GM19351 (cell line): ENCODE data around the gene KRTAP10-5.
"Not testable (repeated sequence)": the region's sequence is repeated elsewhere in the genome, so short reads cannot be mapped to it uniquely, and the experiment has no call there.

Source experiments
- ATAC-seq: cut with Tn5 transposase; IDR thresholded peaks from one replicate; pipeline ENCODE4 v1.9.1; 2021; ENCODE audit warnings: mild to moderate bottlenecking, moderate library complexity; ENCODE audit not compliant: unreplicated experiment

KRTAP10-5 gene

GRCh38 chr21:44612029-44612486 lies 31.7 kb upstream of the KRTAP10-5 start, which contains the start of gene KRTAP10-8:
Gene KRTAP10-8 (plus strand): TSS chr21:44612079. CDS start chr21:44612101, 22 bp downstream.
- no peak for ATAC-seq

GRCh38 chr21:44611551-44611950 lies 31.1 kb upstream of the KRTAP10-5 start:
- no peak for ATAC-seq

GRCh38 chr21:44610157-44610843 lies 29.9 kb upstream of the KRTAP10-5 start:
- ATAC-seq: not testable (repeated sequence)

- no peak for ATAC-seq
These were observed 28.8 kb upstream of the KRTAP10-5 start for GRCh38 chr21:44609193-44609592.

GRCh38 chr21:44606495-44606894 lies 26.1 kb upstream of the KRTAP10-5 start:
- no peak for ATAC-seq

- no peak for ATAC-seq
These were observed 23.5 kb upstream of the KRTAP10-5 start for GRCh38 chr21:44603911-44604310.

GRCh38 chr21:44603109-44603875 lies 22.9 kb upstream of the KRTAP10-5 start:
- ATAC-seq: no peak

- ATAC-seq: no peak
These were observed 22.1 kb upstream of the KRTAP10-5 start for GRCh38 chr21:44602463-44602850.

- ATAC-seq: no peak
These were observed 21.4 kb upstream of the KRTAP10-5 start for GRCh38 chr21:44601596-44602462.

- not testable (repeated sequence) for ATAC-seq
These were observed 20.7 kb upstream of the KRTAP10-5 start for GRCh38 chr21:44601091-44601490.

- not testable (repeated sequence) for ATAC-seq
These were observed 19.9 kb upstream of the KRTAP10-5 start, which contains the start of gene KRTAP10-7 for GRCh38 chr21:44600118-44600978. Gene KRTAP10-7 (plus strand): TSS chr21:44600597. CDS start chr21:44600622, 25 bp downstream.

GRCh38 chr21:44599264-44600029 lies 19.0 kb upstream of the KRTAP10-5 start:
- ATAC-seq: no peak

GRCh38 chr21:44598061-44598460 lies 17.7 kb upstream of the KRTAP10-5 start:
- no peak for ATAC-seq

GRCh38 chr21:44596068-44596725 lies 15.8 kb upstream of the KRTAP10-5 start:
- ATAC-seq: no peak

- no peak for ATAC-seq
These were observed 15.1 kb upstream of the KRTAP10-5 start for GRCh38 chr21:44595524-44595923.

GRCh38 chr21:44594406-44594916 lies 14.1 kb upstream of the KRTAP10-5 start:
- ATAC-seq: no peak

- ATAC-seq: no peak
These were observed 13.4 kb upstream of the KRTAP10-5 start for GRCh38 chr21:44593598-44594405.
